Naive thymus-derived CD4-positive, alpha-beta T cell (primary cell): ENCODE data around the gene CAMTA1. TPM values are rescaled to one million over a fixed set of nuclear protein-coding genes. Genes with fewer than 3 reads are reported as not detected.

Experiments
- ATAC-seq: fragments of 150-1000 bp; cut with Tn5 transposase; 2 replicates; pipeline ENCODE4 v1.10.0; 2021; ENCODE audit warnings: mild to moderate bottlenecking, moderate library complexity
- CTCF ChIA-PET: fragments of 350-600 bp; sonication (Branson Sonifier 250); formaldehyde crosslinking; loops from one replicate; lab custom pipeline; 2021; ENCODE audit warnings: antibody characterized with exemption; lab: Charles Lee
- POLR2A ChIA-PET: fragments of 350-600 bp; sonication (Branson Sonifier 250); formaldehyde crosslinking; loops from one replicate; lab custom pipeline; 2021; ENCODE audit warnings: antibody characterized with exemption, inconsistent platforms; lab: Charles Lee
- DNase-seq, 9 donors: peaks; one replicate each; pipeline versions ENCODE4 v3.0.0 to v3.0.0-alpha.2; 2020 to 2022; ENCODE audit warnings: mixed read lengths in 1 of 9
- H3K27ac ChIP-seq: one replicate; pipeline ENCODE4 v1.7.0; 2013; ENCODE audit warnings: mild to moderate bottlenecking, low read depth, low read length, moderate library complexity
- H3K27me3 ChIP-seq, 2 donors: one replicate each; pipeline ENCODE4 v1.7.0; 2013; ENCODE audit warnings: low read length in 2 of 2, mild to moderate bottlenecking in 2 of 2, moderate library complexity in 2 of 2; ENCODE audit not compliant: control insufficient read depth in 2 of 2, insufficient read depth in 2 of 2
- H3K36me3 ChIP-seq, 3 experiments: 1 replicate in 2 of 3; 2 replicates in 1 of 3; pipeline ENCODE4 v1.7.0; 2013; ENCODE audit warnings: low read length in 3 of 3, mild to moderate bottlenecking in 3 of 3, moderate library complexity in 1 of 3; ENCODE audit not compliant: insufficient read depth in 3 of 3, control insufficient read depth in 2 of 3
- H3K4me1 ChIP-seq, 2 donors: one replicate each; pipeline ENCODE4 v1.7.0; 2013; ENCODE audit warnings: low read length in 2 of 2, mild to moderate bottlenecking in 2 of 2, moderate library complexity in 1 of 2; ENCODE audit not compliant: control insufficient read depth in 2 of 2, insufficient read depth in 2 of 2
- H3K4me3 ChIP-seq: 2 replicates; pipeline ENCODE4 v1.7.0; 2013; ENCODE audit warnings: mild to moderate bottlenecking, low read length
- H3K9me3 ChIP-seq, 3 experiments: 1 replicate in 2 of 3; 2 replicates in 1 of 3; pipeline ENCODE4 v1.7.0; 2013; ENCODE audit warnings: low read length in 3 of 3; ENCODE audit not compliant: control insufficient read depth in 2 of 3
- H3K27ac Mint-ChIP-seq, 9 donors: one replicate each; pipeline ENCODE4 v1.8.0; 2020 to 2022; ENCODE audit warnings: mixed read lengths in 9 of 9, mild to moderate bottlenecking in 8 of 9, moderate library complexity in 5 of 9, inconsistent platforms in 2 of 9
- H3K27me3 Mint-ChIP-seq, 5 donors: one replicate each; pipeline ENCODE4 v1.8.0; 2021 to 2022; ENCODE audit warnings: mixed read lengths in 5 of 5, mild to moderate bottlenecking in 1 of 5
- H3K36me3 Mint-ChIP-seq, 5 donors: one replicate each; pipeline ENCODE4 v1.8.0; 2020 to 2022; ENCODE audit warnings: mixed read lengths in 5 of 5, mild to moderate bottlenecking in 3 of 5, inconsistent platforms in 1 of 5
- H3K4me1 Mint-ChIP-seq, 7 donors: one replicate each; pipeline ENCODE4 v1.8.0; 2020 to 2022; ENCODE audit warnings: mixed read lengths in 7 of 7, mild to moderate bottlenecking in 3 of 7, inconsistent platforms in 1 of 7
- H3K4me3 Mint-ChIP-seq, 10 donors: one replicate each; pipeline ENCODE4 v1.8.0; 2020 to 2022; ENCODE audit warnings: mild to moderate bottlenecking in 10 of 10, mixed read lengths in 10 of 10, moderate library complexity in 6 of 10, inconsistent platforms in 2 of 10
- H3K9me3 Mint-ChIP-seq, 11 donors: one replicate each; pipeline ENCODE4 v1.8.0; 2020 to 2022; ENCODE audit warnings: mixed read lengths in 11 of 11, mild to moderate bottlenecking in 4 of 11, inconsistent platforms in 1 of 11, moderate library complexity in 1 of 11
- intact Hi-C, 2 donors: fragments of 100-400 bp; cut with micrococcal nuclease; formaldehyde crosslinking; loops; one replicate each; pipeline ENCODE4 v1.15.1; 2023
- polyA plus RNA-seq, 2 donors: library from polyadenylated mRNA; unstranded; fragments of 300-500 nt; fragmentation: Illumina TruSeq; gene quantifications; one replicate each; pipeline ENCODE4 v1.2.3, GENCODE V29; 2021
- total RNA-seq, 6 experiments: library from RNA in 5 of 6; stranded (reverse) in 5 of 6; gene quantifications; 1 replicate in 5 of 6; 2 replicates in 1 of 6; pipeline ENCODE4 v1.2.3 and lab custom pipeline; 2021 to 2026

The CAMTA1 gene
- total and polyA plus RNA-seq, 7 experiments from 2014 or later: 38.1 to 68.6 (median 42.6) TPM

- POLR2A ChIA-PET: no interaction called here
- peaks cover 14 to 47% (median 26%) of the 10 kb centered on the region in 5 donors for H3K27me3 Mint-ChIP-seq
- ATAC-seq (no peak), DNase-seq (no peak)
- no peak overlapping the region for H3K4me3 Mint-ChIP-seq
- no peaks in the 10 kb centered on the region for H3K36me3 ChIP-seq
- H3K4me3 ChIP-seq: no peak overlapping the region
- no peaks in the 10 kb centered on the region for H3K9me3 ChIP-seq
- H3K36me3 Mint-ChIP-seq: no peaks in the 10 kb centered on the region
- intact Hi-C loops: no loop called here
- H3K4me1 Mint-ChIP-seq: no peaks in the 10 kb centered on the region
- H3K4me1 ChIP-seq: no peaks in the 10 kb centered on the region
- CTCF ChIA-PET: no interaction called here
- H3K9me3 Mint-ChIP-seq: no peaks in the 10 kb centered on the region
- no peak overlapping the region for H3K27ac ChIP-seq
- no peaks in the 10 kb centered on the region for H3K27me3 ChIP-seq
- no peak overlapping the region for H3K27ac Mint-ChIP-seq
Observed at GRCh38 chr1:7250597-7251453, 465.6 kb downstream of the CAMTA1 start.

- peaks cover 14 to 41% (median 24%) of the 10 kb centered on the region in 5 donors for H3K27me3 Mint-ChIP-seq
Observed at GRCh38 chr1:7251454-7251800, 466.2 kb downstream of the CAMTA1 start.

GRCh38 chr1:7252411-7253117 is 467.3 kb downstream of the CAMTA1 start:
- H3K4me3 ChIP-seq: no peak overlapping the region
- Mint-ChIP-seq H3K4me1 (no peaks in the 10 kb centered on the region), H3K27me3 (peaks cover 10 to 30% (median 19%) of the 10 kb centered on the region in 5 donors), H3K36me3 (no peaks in the 10 kb centered on the region), H3K4me3 (no peak overlapping the region), H3K27ac (no peak overlapping the region), H3K9me3 (no peaks in the 10 kb centered on the region)
- H3K9me3 ChIP-seq: no peaks in the 10 kb centered on the region
- no peaks in the 10 kb centered on the region for H3K27me3 ChIP-seq
- ATAC-seq (no peak), DNase-seq (no peak)
- no peaks in the 10 kb centered on the region for H3K4me1 ChIP-seq
- CTCF ChIA-PET: no interaction called here
- H3K36me3 ChIP-seq: no peaks in the 10 kb centered on the region
- intact Hi-C loops: no loop called here
- no peak overlapping the region for H3K27ac ChIP-seq
- POLR2A ChIA-PET: no interaction called here

More at GRCh38 chr1:7251454-7251800, 466.2 kb downstream of the CAMTA1 start:
- H3K9me3 ChIP-seq: no peaks in the 10 kb centered on the region
- ATAC-seq (no peak), DNase-seq (no peak)
- no peaks in the 10 kb centered on the region for H3K36me3 ChIP-seq
- Mint-ChIP-seq H3K27ac (no peak overlapping the region), H3K4me1 (no peaks in the 10 kb centered on the region), H3K9me3 (no peaks in the 10 kb centered on the region), H3K36me3 (no peaks in the 10 kb centered on the region), H3K4me3 (no peak overlapping the region)
- ChIA-PET CTCF (no interaction called here), POLR2A (no interaction called here)
- H3K4me3 ChIP-seq: no peak overlapping the region
- H3K27me3 ChIP-seq: no peaks in the 10 kb centered on the region
- intact Hi-C loops: no loop called here
- H3K4me1 ChIP-seq: no peaks in the 10 kb centered on the region
- no peak overlapping the region for H3K27ac ChIP-seq

GRCh38 chr1:7253118-7253480 is 467.8 kb downstream of the CAMTA1 start:
- ATAC-seq (no peak), DNase-seq (no peak)
- no peak overlapping the region for H3K27ac Mint-ChIP-seq
- Histone ChIP-seq H3K4me3 (no peak overlapping the region), H3K36me3 (no peaks in the 10 kb centered on the region), H3K9me3 (no peaks in the 10 kb centered on the region), H3K27ac (no peak overlapping the region), H3K4me1 (no peaks in the 10 kb centered on the region), H3K27me3 (no peaks in the 10 kb centered on the region)
- no peaks in the 10 kb centered on the region for H3K4me1 Mint-ChIP-seq
- no peaks in the 10 kb centered on the region for H3K36me3 Mint-ChIP-seq
- no peak overlapping the region for H3K4me3 Mint-ChIP-seq
- intact Hi-C loops: no loop called here
- H3K9me3 Mint-ChIP-seq: no peaks in the 10 kb centered on the region
- peaks cover 5 to 27% (median 19%) of the 10 kb centered on the region in 5 donors for H3K27me3 Mint-ChIP-seq
- POLR2A ChIA-PET: no interaction called here
- CTCF ChIA-PET: no interaction called here

GRCh38 chr1:7253988-7254587 is 468.8 kb downstream of the CAMTA1 start:
- Mint-ChIP-seq H3K4me3 (no peak overlapping the region), H3K27me3 (peaks cover 0 to 26% (median 19%) of the 10 kb centered on the region in 5 donors), H3K27ac (no peak overlapping the region), H3K36me3 (no peaks in the 10 kb centered on the region), H3K9me3 (no peaks in the 10 kb centered on the region), H3K4me1 (no peaks in the 10 kb centered on the region)
- H3K27me3 ChIP-seq: no peaks in the 10 kb centered on the region
- no peak overlapping the region for H3K27ac ChIP-seq
- H3K4me3 ChIP-seq: no peak overlapping the region
- intact Hi-C loops: no loop called here
- CTCF ChIA-PET: no interaction called here
- no peak for DNase-seq
- H3K4me1 ChIP-seq: no peaks in the 10 kb centered on the region
- no peaks in the 10 kb centered on the region for H3K9me3 ChIP-seq
- POLR2A ChIA-PET: no interaction called here
- no peaks in the 10 kb centered on the region for H3K36me3 ChIP-seq
- ATAC-seq: no peak

GRCh38 chr1:7255303-7256058 is 470.2 kb downstream of the CAMTA1 start:
- no peak overlapping the region for H3K27ac Mint-ChIP-seq
- H3K9me3 Mint-ChIP-seq: no peaks in the 10 kb centered on the region
- Histone ChIP-seq H3K4me1 (no peaks in the 10 kb centered on the region), H3K27me3 (no peaks in the 10 kb centered on the region), H3K9me3 (no peaks in the 10 kb centered on the region), H3K4me3 (no peak overlapping the region), H3K36me3 (no peaks in the 10 kb centered on the region), H3K27ac (no peak overlapping the region)
- H3K4me3 Mint-ChIP-seq: no peak overlapping the region
- intact Hi-C loops: no loop called here
- POLR2A ChIA-PET: no interaction called here
- no peak for DNase-seq
- ATAC-seq: no peak
- no peaks in the 10 kb centered on the region for H3K4me1 Mint-ChIP-seq
- H3K27me3 Mint-ChIP-seq: peaks cover 0 to 26% (median 16%) of the 10 kb centered on the region in 5 donors
- CTCF ChIA-PET: no interaction called here
- no peaks in the 10 kb centered on the region for H3K36me3 Mint-ChIP-seq
